ENCODE measurements around the gene SHISA5.

GRCh38 chr3:48552111-48552951 is 48.4 kb upstream of the SHISA5 start:
- TF ChIP-seq JUND (IDR thresholded peaks at IDR 0.05) (no peak), POLR2AphosphoS5 (IDR thresholded peaks at IDR 0.05; ENCODE audit: low read depth, low read length) (no peak), FOSL1 (IDR thresholded peaks at IDR 0.05; ENCODE audit: low read depth) (no peak), ELF1 (IDR thresholded peaks at IDR 0.05; ENCODE audit: borderline replicate concordance, low read depth) (no peak)
- TF ChIP-seq, protein P1, sequence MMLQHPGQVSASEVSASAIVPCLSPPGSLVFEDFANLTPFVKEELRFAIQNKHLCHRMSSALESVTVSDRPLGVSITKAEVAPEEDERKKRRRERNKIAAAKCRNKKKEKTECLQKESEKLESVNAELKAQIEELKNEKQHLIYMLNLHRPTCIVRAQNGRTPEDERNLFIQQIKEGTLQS (IDR thresholded peaks at IDR 0.05): no peak
